Occipital lobe (tissue), 2 donors: ENCODE results near the gene RPS6KA5. TPM values are rescaled to one million over a fixed set of nuclear protein-coding genes. Genes with fewer than 3 reads are reported as not detected.
"Not testable (repeated sequence)": the region's sequence is repeated elsewhere in the genome, so short reads cannot be mapped to it uniquely, and the experiment has no call there.

Source experiments
- DNase-seq: peaks from one replicate; lab custom pipeline; 2025; lab: John Stamatoyannopoulos, UW
- total RNA-seq: library from RNA; depleted of rRNA; stranded (reverse); fragments of >200 nt; gene quantifications from one replicate; pipeline ENCODE4 v1.2.3, GENCODE V29; 2014

RPS6KA5 gene
- total RNA-seq, 1 donor from 2014 or later, result 11.2 TPM

DNA sequence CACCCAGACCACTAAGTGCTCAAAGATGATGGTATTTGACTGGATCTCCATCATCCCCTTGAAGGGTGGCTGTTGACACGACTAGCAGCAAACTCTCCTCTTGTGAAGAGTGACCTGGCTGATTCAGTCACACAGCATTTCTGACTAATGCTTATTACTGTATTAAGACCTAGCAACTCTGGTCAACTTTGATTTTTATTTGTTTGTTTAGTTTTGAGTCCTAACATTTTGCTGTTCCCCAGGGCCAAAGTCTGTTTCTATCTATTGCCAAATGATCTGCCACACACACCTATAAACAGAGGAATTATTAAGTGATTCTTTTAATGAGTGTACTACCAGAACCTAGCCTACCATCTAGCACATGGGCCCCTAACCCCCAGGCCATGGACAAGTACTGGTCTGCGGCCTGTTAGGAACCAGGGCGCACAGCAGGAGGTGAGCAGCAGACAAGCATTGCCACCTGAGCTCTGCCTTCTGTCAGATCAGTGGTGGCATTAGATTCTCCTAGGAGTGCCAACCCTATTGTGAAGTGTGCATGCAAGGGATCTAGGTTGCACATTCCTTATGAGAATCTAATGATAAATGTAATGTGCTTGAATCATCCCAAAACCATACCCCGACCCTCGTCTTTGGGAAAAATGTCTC, 120.0 kb downstream of the RPS6KA5 start:
- DNase-seq, result no peak

DNA sequence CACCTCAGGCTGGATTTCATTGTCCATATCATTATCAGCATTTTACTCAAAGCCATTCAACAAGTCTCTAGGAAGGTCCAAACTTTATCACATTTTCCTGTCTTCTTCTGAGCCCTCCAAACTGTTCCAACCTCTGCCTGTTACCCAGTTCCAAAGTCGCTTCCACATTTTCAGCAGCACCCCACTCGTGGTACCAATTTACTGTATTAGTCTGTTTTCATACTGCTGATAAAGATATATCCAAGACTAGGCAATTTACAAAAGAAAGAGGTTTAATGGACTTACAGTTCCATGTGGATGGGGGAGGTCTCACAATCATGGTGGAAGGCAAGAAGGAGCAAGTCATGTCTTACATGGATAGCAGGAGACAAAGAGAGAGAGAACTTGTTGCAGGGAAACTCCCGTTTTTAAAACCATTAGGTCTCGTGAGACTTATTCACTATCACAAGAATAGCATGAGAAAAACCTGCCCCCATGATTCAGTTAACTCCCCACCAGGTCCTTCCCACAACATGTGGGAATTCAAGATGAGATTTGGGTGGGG, 121.1 kb downstream of the RPS6KA5 start:
- not testable (repeated sequence) for DNase-seq

DNA sequence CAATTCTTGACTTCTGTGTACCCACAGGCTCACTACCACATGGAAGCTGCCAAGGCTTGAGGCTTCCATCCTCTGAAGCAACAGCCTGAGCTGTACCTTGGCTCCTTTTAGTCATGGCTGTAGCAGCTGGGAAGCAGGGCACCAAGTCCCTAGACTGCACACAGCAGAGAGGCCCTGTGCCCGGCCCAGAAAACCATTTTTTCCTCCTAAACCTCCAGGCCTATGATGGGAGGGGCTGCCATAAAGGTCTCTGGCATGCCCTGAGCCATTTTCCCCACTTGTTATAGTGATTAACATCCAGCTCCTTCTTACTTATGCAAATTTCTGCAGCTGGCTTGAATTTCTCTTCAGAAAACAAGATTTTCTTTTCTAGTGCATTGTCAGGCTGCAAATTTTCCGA, 121.8 kb downstream of the RPS6KA5 start:
- no peak for DNase-seq

DNA sequence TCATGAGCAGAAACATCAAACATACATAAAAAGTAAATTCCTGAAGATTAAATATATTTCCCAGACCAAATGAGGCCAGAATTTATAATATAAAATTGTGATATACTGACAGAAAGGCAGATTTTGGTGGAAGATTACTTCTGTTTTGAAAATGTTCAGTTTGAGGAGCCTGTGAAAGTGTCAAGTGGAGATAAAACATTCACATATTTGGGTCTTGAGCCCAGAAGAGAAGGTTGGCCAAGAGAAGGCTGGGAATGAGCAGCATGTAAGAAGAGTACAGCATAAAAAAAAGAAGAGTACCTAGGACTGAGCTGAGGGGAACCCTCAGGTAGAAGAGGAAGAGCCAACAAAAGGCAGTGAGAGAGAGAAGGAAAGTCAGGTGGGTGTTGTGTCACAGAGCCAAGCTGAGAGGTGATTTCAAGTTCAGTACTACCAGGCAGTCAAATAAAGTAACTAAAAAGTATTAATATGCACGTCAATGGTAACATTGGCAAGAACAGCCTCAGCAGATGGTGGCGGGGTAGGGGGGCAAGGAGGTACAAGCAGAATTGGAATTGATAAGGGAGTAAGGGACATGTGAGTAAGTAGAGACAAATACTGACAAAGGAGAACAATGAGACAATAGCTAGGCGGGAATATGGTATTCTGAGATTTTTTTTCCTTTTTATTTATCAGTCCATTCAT, 123.5 kb downstream of the RPS6KA5 start:
- no peak for DNase-seq

DNA sequence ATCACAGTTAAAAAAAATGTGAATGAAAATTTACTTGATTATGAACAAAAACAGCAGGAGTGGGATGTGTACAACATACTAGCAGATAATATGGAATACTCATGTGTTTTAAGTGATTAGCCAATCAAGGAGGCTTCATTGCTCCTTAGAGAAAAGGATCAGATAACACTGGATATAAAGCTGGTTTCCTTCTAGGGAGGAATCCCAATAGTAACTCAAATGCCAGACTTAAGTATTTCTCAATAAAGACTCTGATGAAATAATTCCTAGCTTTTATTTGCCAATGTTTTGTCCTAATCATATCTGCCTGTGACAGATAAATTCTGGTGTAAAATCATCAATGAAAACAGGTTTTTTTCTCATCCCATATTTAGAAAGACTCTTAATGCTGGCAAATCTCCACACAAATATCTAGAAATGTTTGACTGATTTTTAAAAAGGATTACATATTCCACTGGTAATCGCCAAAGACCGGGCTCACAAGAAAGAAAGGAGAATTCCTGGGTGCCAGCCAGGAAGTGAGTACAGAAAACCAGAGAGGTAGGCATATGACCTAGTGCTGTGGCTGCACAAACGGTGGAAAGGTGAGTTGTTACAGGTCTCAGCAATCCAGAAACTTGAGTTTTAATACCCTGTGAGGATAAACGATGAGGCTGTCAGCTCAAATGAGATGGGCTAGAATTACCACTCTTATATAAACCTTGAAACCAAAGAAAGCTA, 135.7 kb downstream of the RPS6KA5 start:
- DNase-seq, result no peak

DNA sequence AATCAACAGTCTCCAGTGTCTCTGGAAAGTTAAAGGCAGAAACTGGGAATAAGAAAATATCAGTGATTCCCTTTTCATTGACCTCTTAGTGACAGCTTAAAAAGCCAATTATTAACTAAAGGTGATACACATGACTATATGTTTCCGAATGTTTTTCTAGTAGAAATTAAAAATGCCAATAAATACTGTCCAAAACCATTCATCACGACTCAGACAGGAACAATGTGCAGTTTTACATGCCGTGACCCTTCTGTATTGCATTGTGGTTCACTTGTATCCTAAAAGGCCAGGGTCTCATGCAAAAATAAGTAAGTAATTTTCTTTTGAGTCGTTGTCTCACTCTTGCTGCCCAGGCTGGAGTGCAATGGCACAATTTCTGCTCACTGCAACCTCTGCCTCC, 138.3 kb downstream of the RPS6KA5 start:
- DNase-seq, result no peak

DNA sequence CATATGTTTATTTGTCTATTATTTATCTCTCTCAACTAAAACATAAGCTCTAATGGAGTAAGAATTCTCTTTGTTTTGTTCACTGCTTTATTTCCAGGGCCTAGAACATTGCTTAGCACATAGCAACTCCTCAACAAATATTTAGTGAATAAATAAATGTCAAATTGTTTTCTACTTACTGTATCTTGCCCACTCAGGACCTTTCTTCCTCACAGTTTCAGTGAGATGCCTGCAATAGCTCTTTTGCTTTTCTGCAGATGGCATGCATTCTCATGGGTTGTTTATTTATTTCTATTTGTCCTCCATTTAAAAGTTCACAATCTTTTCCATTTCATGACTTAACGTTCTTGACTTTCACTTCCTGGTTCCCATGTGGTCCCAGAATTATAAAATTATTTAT, 149.3 kb downstream of the RPS6KA5 start:
- no peak for DNase-seq

DNA sequence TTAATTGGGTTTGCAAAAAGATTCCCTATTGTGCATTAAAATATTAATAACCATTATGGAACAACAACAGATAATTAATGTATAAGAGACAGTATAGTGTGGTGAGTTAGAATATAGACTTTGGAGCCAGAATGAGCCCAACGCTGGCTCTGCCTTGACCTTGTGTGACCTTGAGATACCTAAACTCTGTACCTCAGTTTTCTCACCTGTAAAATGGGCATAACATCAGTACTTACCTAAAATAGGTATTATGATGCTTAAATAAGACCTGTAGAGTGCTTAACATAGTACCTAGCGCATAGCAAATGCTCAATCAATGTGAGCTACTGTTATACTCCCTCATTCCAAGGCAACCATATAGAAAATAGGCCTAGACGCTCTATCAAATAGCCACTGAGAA, 153.3 kb downstream of the RPS6KA5 start:
- DNase-seq, result no peak

DNA sequence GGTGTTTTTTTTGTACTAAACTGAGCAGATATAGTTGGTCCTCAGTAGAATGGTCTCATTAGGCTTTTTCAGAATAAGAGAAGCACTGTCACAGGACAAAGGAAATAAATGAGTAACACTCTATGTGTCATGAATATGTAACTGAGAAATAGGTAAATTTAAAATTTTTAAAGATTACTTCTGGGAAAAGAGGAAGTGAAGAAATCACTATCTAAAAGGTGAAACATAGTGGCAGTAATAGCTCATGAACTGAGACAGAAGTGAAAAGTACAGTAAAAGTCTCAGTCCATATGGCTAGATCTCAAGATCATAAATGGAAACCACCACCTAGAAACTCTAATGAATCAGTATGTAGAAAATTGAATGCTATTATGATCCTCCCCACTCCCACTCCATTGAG, 154.9 kb downstream of the RPS6KA5 start:
- DNase-seq, result no peak

DNA sequence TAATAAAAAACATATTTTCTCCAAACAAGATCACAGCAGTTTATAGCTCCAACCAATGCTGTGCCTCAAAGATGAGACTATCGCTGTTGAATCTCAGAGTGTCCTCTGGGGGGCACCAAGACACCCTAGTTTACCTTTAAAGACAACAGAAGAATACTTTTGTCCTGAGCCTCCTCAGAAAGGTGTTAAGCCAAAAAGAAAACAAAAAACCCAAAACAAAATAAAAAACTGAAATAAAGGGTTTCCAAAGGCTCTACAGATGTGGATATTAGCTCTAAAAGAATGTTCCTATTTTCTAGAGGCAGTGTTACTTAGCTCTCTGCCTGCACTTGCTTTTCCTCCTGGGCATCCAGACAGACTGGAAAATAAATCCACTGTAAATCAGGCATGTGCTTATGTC, 157.3 kb downstream of the RPS6KA5 start:
- no peak for DNase-seq

DNA sequence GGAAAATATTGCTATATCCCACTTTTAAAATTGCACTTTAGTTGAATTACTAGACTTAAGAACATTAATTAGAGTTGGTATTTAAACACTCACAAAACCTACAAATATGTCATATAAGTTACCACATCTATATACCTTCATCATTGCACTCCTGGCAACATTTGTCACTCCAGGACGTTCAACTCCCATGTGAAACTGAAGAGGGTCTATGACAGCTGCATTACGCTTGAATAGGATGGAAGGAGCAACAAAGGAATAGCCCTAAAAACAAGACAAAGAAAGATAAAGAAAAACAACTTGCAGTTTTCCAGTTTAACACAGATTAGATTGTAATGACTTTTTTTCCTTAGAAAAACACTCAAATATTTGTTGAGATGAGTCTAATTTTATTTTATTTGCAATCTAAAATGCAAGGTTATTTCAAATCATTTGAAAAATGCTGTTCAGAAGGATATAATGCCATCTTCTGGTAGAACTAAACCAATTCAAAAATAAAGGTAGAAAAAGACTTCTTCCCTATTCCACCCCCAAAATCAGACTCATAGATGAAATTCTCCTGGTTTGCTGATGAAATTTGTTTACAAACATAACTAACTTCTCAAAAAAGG, 159.9 kb downstream of the RPS6KA5 start:
- no peak for DNase-seq

DNA sequence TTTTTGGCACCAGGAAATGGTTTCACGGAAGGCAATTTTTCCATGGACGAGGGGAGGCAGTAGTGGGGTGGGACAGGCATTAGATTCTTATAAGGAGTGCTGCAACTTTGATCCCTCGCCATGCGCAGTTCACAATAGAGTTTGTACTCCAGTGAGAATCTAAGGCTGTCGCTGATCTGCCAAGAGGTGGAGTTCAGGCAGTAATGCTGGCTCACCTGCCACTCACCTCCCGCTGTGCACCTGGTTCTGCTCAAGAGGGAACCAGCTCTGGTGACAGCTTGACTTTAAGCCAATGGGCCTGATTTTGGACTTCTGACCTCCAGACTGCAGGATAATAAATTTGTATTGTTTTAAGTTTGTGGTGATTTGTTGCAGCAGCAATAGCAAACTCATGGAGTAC, 163.4 kb downstream of the RPS6KA5 start:
- DNase-seq, result no peak

DNA sequence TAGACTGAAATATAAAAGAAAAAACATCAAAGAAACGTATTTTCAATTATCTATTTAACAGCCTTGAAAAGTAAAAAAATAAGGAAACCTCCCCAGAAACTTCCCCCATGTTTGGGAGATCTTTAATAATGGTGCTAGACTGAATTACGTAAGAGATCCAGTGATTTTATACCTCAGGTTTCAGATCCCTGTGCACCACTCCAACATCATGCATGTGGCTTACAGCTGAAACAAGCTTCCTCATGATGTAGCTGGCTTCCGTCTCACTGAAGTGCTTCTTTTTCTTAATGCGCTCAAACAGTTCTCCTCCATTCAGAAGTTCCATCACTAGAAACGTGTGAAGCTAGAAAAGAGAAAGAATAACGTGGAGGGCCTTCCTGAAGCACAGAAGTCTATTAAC, 166.2 kb downstream of the RPS6KA5 start:
- DNase-seq, result no peak

DNA sequence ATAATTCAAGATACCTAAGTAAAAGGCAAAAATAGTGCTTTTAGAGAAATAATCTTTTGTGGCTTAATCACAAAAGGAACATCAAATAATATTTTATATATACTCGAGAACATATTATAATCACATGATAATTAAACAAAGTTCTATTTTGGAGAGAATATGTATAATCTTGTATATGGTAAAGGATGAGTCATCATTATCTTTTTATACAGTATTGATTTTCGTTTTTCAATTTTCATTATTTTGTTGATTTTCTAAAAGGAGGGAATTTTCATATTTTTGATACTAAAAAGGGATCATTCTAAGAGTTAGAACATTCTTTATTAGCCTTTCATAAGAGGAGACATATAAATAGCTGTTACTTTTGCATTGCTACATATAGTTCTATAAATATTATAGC, 166.9 kb downstream of the RPS6KA5 start:
- DNase-seq, result no peak

DNA sequence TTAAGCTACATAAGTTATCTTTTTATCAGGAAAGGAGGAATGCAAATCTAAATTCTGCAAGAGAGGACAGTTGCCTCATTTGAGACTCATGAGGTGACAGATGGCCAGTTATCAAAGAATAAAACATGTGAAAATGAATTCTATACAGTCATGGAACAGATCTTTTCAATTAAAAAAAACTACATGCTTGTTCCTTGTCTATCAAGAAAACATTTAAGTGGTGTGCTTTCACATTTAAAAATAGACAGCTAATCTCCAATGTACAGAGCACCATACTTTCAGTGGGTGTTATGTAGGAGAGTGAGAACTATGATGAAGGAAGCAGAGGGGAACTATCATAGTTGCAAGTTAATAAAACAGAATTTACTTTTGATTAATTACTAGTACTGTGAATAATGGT, 167.5 kb downstream of the RPS6KA5 start:
- DNase-seq, result no peak

DNA sequence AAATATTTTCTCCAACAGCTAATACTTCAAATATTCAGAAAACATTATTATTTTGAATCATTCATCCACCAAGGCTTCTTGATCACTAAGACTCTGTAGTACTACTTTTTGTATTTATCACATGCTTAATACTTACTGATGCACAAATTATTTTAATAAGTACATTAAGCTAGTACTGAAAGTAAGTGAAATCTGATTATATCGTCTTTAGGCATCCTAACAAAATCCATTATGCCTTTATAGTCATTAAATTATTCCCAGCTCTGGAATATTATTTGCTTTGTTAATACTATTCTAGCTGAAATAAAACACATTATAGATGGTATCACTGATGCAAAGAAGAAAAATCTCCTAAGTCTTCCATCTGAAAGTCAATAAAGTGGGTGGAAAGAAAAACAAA, 169.1 kb downstream of the RPS6KA5 start:
- no peak for DNase-seq

DNA sequence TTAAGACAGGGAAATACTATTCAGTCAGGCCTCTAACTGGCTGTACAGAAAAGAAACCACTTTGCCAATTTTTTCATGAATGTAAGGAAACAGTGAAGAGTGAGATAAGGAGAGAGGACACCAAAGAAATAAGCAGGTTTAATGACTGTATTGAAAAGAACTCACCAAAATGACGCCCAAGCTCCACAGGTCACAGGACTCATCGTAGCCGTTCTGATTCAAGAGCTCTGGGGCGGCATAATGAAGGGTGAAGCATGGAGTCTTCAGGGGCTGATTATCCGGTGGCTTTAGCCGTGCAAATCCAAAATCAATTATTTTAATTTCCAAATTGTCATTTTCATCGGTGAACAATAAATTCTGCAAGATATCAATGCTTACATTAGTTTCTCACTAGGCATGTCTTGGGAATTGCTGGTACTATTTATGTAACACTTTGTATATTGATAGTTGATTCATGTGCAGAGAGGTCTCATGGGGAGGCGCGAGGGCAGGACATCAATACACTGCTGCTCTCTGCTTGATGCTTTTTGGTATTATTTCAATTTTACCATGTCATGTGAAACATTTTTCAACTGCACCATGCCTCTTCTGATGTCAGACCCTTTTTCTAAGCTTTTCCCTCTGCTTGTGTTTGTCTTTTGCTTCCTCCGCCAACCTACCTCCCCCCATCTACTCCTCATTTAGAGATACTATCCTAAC, 170.0 kb downstream of the RPS6KA5 start:
- DNase-seq, result no peak

DNA sequence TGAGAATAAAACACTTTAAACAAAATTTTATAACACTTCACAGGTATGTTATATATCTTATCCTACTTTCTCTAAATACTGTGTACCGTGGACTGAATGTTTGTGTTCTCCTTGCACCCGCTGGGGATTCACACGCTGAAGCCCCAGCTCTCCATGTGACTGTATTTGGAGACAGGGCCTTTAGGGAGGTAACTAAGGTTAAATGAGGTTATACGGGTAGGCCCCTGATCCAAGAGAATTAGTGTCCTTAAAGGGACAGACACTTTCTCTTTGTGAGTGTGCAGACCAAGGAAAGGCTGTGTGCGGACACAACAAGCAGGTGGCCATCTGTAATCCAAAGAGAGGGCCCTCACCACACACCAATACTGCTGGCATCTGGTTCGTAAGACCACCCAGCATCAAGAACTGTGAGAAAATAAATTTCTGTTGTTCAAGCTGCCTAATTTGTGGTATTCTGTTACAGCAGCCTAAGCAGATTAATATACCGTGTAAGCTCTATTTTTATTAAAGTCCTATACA, 174.1 kb downstream of the RPS6KA5 start:
- no peak for DNase-seq

DNA sequence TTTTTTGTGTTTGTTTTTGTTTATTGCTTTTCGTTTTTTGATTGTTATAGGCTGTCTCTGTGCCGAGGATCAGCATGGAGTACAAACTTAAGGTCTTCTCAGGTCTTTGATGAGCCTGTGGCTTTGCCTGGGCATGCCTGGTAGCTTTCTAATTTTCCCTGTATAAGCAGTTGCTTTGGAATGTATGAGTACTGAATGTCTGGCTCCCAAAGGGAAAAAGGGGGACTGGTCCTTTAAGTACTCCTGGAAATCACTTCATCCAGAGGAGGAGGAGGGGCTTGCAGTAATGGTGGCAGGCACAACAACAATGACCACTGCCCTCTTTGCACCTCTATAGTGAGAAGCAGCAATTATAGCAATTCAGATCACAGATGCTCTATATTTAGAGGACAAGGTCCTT, 176.7 kb downstream of the RPS6KA5 start:
- no peak for DNase-seq

DNA sequence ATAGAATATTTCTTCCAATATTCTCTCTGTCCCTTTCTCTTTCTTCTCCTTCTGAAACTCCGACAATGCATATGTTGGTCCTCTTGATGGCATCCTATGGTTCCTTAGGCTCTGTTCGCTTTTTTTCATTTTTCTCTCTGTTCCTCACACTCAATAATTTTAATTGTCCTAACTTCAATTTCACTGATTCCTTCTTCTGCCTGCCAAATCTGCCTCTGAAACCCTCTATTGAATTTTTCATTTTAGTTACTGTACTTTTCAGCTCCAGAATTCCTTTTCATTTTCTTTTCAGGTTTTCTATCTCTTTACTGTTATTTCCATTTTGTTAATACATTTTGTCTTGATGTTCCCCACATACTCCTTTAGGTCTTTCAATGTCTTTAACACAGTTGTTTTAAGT, 177.2 kb downstream of the RPS6KA5 start:
- no peak for DNase-seq

DNA sequence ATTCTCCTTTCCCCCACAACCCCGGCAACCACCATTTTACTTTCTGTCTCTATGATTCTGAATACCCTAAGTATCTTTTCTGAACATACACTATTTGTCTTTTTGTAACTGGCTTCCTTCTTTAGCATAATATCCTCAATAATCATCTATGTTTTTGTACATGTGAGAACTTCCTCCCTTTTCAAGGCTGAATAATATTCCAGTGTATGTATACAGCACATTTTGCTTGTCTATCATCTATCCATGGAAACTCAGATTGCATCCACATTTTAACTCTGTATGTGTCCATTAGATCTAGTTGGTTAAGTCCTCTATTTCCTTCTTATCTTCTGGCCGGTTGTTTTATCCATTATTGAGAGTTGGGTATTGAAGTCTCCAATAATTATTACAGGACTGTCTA, 180.2 kb downstream of the RPS6KA5 start:
- DNase-seq, result no peak
